ENCODE data around the gene RNF32.
A peak's percentile ranks its signal among the peaks of the same experiment; 100 is the strongest.
"Not testable (repeated sequence)": the region's sequence is repeated elsewhere in the genome, so short reads cannot be mapped to it uniquely, and the experiment has no call there.

Gene RNF32

DNA sequence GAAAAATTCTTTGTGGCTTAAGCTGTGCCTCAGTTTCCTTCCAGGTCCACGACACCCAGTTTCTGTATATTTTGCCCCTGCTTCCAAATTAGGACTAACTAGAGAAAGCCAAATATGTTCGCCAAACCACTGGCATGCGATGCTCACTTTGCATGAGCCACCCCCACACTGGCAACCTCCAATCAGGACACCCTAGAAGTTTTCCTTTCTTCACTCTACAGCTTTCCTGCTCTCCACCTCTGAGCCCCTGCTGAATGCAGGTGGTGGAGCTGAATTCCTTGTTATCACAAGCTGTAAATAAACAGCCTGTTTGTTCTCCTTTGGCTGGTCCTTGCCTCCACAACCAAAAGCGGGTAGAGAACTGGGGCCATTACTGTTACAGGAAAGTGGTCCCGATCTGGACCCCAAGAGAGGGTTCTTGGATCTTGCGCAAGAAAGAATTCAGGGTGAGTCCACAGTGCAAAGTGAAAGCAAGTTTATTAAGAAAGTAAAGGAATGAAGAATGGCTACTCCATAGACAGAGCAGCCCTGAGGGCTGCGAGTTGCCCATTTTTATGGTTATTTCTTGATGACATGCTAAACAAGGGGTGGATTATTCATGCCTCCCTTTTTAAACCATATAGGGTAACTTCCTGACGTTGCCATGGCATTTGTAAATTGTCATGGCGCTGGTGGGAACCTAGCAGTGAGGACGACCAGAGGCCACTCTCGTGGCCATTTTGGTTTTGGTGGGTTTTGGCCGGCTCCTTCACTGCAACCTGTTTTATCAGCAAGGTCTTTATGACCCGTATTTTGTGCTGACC lies 20.9 kb upstream of the RNF32 start:
- H3K9me3 Mint-ChIP-seq; H3K4me3 Mint-ChIP-seq; DNase-seq (ENCODE audit: low spot score in 2 of 2); H3K36me3 Mint-ChIP-seq; ATAC-seq (ENCODE audit: low read depth); H3K27ac Mint-ChIP-seq; H3K4me1 Mint-ChIP-seq: not testable (repeated sequence)
- peaks cover 29% of the 10 kb centered on the region for H3K27me3 Mint-ChIP-seq

DNA sequence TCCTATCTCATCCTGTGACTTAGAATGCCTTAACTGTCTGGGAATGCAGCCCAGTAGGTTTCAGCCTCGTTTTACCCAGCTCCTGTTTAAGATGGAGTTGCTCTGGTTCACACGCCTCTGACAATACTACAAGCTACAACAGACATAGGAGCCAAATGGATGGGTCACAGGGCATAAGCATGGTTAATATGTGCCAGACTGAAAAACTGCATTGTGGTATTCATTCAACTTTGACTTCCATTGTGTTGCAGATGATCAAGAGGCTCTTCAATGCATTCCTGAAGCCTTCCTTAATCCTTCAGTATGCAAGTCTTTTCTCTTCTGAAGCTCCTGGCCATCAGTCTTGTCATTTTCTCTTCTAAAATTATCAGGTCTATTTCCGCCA lies 20.3 kb upstream of the RNF32 start:
- no peak overlapping the region for H3K27ac Mint-ChIP-seq
- ATAC-seq (ENCODE audit: low read depth) (no peak), DNase-seq (ENCODE audit: low spot score in 2 of 2) (no peak)
- peaks cover 10% of the 10 kb centered on the region for H3K36me3 Mint-ChIP-seq
- peaks cover 9% of the 10 kb centered on the region for H3K9me3 Mint-ChIP-seq
- H3K4me3 Mint-ChIP-seq: no peak overlapping the region
- H3K4me1 Mint-ChIP-seq: peaks cover 6% of the 10 kb centered on the region
- peaks cover 27% of the 10 kb centered on the region for H3K27me3 Mint-ChIP-seq

DNA sequence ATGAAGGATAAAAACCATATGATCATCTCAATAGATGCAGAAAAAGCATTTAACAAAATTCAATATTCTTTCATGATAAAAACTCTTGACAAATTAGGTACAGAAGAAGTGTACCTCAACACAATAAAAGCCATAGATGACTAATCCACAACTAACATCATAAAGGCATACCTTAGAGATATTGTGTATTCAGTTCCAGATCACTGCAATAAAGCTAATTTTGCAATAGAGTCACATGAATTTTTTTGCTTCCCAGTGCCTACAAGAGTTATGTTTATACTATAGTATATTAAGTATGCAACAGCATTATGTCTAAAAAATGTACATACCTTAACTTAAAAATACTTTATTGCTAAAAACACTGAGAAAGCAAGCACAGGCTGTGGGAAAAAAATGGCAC lies 18.9 kb upstream of the RNF32 start:
- peaks cover 6% of the 10 kb centered on the region for H3K4me1 Mint-ChIP-seq
- H3K9me3 Mint-ChIP-seq: peaks cover 9% of the 10 kb centered on the region
- H3K36me3 Mint-ChIP-seq: peaks cover 10% of the 10 kb centered on the region
- no peak overlapping the region for H3K4me3 Mint-ChIP-seq
- ATAC-seq (ENCODE audit: low read depth) (no peak), DNase-seq (ENCODE audit: low spot score in 2 of 2) (no peak)
- H3K27ac Mint-ChIP-seq: no peak overlapping the region
- H3K27me3 Mint-ChIP-seq: peaks cover 20% of the 10 kb centered on the region

DNA sequence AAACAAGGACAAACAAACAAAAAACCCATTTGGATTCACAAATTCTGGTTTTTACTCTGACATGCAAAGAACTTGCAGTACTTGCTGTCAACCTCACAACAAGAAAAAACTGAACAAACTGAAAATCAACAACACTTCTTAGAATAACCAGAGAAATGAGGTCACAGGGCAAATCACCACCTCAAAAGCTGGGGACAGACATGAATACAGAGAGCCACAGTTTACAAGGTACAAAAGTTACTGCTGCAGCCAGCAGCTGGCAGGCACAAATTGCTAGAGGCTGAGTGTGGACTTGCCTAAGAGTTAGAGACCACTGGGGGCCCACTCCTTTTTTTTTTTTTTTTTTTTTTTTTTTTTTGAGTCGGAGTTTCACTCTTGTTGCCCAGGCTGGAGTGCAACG lies 15.0 kb upstream of the RNF32 start:
- peaks cover 15% of the 10 kb centered on the region for H3K9me3 Mint-ChIP-seq
- no peak overlapping the region for H3K27ac Mint-ChIP-seq
- ATAC-seq (ENCODE audit: low read depth) (no peak), DNase-seq (ENCODE audit: low spot score in 2 of 2) (no peak)
- H3K36me3 Mint-ChIP-seq: peaks cover 13% of the 10 kb centered on the region
- H3K4me3 Mint-ChIP-seq: no peak overlapping the region
- peaks cover 5% of the 10 kb centered on the region for H3K27me3 Mint-ChIP-seq
- no peaks in the 10 kb centered on the region for H3K4me1 Mint-ChIP-seq

DNA sequence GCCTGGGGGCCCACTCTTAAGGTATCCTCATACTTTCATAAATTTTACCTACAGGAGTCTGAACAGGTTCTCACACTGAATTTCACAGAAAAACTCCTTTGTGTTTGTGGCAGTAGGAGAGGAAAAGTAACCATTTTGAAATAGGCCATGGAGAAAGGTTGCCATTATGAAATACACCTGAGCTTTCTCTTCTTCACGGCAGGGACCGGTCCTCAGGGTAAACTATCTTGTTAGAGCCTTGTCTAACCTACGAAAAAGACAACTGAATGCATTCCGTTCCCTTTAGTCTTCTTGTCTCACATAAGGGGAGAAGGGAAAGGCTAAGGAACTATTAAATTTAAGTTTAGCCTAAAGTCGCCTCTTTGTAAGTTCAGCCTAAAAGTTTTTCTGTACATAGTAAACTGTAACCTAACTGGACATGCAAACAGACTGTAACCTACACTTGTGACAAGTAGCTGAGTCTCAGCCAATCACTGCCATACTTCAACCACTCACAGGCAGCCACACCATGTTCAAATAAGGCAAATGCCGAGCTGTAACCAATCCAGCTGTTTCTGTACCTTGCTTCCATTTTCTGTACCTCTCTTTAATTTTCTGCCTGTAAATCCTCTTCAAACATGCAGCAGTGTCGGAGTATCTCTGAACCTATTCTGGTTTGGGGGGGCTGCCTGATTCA lies 14.2 kb upstream of the RNF32 start:
- ATAC-seq (ENCODE audit: low read depth): no peak
- Mint-ChIP-seq H3K27ac (no peak overlapping the region), H3K36me3 (peaks cover 9% of the 10 kb centered on the region), H3K27me3 (peaks cover 1% of the 10 kb centered on the region), H3K9me3 (peaks cover 10% of the 10 kb centered on the region), H3K4me3 (no peak overlapping the region), H3K4me1 (no peaks in the 10 kb centered on the region)
- DNase-seq (ENCODE audit: low spot score in 2 of 2): no peak

DNA sequence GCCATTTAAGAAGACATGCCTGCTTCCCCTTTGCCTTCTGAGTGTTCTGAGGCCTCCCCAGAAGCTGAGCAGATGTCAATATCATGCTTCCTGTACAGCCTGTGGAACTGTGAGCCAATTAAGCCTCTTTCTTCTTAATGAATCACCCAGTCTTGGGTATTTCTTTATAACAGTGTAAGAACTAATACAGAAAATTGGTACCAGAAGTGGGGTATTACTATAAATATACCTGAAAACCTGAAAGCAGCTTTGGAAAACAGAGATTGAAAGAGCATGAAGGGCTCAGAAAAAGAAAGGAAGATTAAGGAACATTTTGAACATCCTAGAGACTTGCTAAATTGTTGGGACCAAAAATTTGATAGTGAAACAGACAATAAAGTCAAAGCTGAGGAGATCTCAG lies 12.0 kb upstream of the RNF32 start:
- no peak for ATAC-seq (ENCODE audit: low read depth)
- Mint-ChIP-seq H3K27ac (no peak overlapping the region), H3K27me3 (no peaks in the 10 kb centered on the region), H3K9me3 (peaks cover 8% of the 10 kb centered on the region), H3K4me3 (no peak overlapping the region), H3K36me3 (peaks cover 10% of the 10 kb centered on the region), H3K4me1 (no peaks in the 10 kb centered on the region)
- no peak for DNase-seq (ENCODE audit: low spot score in 2 of 2)

DNA sequence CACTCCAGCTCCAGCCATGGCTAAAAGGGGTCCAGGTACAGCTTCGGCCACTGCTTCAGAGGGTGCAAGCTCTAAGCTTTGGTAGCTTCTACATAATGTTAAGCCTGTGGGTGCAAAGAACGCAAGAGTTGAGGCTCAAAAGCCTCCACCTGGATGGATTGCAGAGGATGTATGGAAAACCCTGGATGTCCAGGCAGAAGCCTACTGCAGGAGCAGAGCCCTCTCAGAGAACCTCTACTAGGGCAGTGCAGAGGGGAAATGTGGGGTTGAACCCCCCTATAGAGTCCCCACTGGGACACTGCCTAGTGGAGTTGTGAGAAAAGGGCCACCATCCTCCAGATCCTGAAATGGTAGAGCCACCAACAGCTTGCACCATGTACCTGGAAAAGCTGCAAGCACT lies 10.7 kb upstream of the RNF32 start:
- Mint-ChIP-seq H3K4me1 (peaks cover 2% of the 10 kb centered on the region), H3K27me3 (no peaks in the 10 kb centered on the region), H3K36me3 (peaks cover 11% of the 10 kb centered on the region), H3K27ac (no peak overlapping the region), H3K9me3 (peaks cover 6% of the 10 kb centered on the region), H3K4me3 (no peak overlapping the region)
- no peak for DNase-seq (ENCODE audit: low spot score in 2 of 2)
- ATAC-seq (ENCODE audit: low read depth): no peak

DNA sequence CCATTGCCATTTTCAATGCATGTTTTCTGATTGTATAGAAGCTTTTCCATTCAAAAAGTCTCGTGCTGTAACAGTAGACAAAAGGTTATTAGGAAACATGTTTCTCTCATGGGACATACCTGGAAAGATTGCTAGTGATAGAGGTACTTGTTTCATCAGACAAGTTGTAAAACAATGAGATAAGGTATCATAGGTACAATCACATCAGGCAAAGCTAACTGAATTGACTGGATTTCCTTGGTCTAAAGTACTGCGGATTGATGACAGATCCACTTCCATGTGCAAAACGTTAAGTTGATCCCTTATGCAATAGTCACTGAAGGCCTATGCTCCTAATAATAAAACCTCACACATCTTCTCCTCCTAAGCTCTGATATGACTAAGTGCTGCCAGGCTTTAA lies 6.5 kb upstream of the RNF32 start:
- Mint-ChIP-seq H3K4me3 (no peak overlapping the region), H3K9me3 (peaks cover 2% of the 10 kb centered on the region), H3K27me3 (no peaks in the 10 kb centered on the region), H3K4me1 (peaks cover 13% of the 10 kb centered on the region), H3K27ac (no peak overlapping the region), H3K36me3 (peaks cover 16% of the 10 kb centered on the region)
- ATAC-seq (ENCODE audit: low read depth) (no peak), DNase-seq (ENCODE audit: low spot score in 2 of 2) (no peak)

DNA sequence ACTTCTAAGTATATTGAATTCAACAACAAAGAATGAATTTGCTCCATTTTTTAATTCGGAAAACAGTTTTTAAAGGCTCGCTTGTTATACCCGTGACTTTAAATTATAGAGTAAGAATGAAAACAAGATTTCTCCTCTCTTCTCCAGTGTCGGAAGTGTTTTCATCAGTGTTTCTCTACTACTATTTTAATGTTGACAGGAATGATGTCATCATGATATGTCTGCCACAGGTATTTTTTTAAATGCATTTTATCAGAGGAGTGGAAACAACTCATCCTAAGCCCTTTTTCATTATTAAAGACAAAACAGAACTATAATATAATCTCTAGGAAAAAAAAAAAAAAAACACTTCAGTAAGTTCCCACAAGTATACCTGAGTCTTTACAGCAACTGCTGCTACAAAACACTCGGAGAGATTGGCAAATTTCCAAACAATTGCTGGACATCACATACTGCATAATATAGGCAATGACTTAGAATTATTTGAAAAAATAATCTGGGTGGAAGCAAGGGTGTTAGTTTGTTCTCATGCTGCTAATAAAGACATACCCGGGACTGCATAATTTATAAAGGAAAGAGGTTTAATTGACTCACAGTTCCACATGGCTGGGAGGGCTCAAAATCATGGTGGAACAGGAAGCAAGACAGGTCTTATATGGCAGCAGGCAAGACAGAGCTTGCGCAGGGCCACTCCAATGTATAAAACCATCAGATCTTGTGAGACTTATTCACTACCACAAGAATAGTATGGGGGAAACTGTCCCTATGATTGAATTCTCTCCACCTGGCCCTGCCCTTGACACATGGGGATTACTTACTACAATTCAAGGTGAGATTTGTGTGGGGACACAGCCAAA lies 4.8 kb upstream of the RNF32 start:
- no peaks in the 10 kb centered on the region for H3K9me3 Mint-ChIP-seq
- H3K4me1 Mint-ChIP-seq: peaks cover 19% of the 10 kb centered on the region
- peaks cover 14% of the 10 kb centered on the region for H3K36me3 Mint-ChIP-seq
- H3K27me3 Mint-ChIP-seq: no peaks in the 10 kb centered on the region
- DNase-seq (ENCODE audit: low spot score in 2 of 2): no peak
- no peak for ATAC-seq (ENCODE audit: low read depth)
- H3K4me3 Mint-ChIP-seq: no peak overlapping the region
- no peak overlapping the region for H3K27ac Mint-ChIP-seq

DNA sequence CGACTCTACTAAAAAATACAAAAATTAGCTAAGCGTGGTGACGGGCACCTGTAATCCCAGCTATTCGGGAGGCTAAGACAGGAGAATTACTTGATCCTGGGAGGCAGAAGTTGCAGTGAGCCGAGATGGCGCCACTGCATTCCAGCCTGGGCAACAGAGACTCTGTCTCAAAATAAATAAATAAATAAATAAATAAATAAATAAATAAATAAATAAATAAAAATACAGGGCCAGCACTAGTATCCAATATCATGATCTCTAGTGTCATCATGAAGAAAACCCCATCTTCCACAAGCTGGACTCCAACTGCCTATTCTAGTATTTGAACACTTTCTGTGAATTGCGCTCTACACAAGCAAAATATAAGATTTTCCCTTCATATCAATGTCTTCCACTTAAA lies 3.5 kb upstream of the RNF32 start:
- DNase-seq (ENCODE audit: low spot score in 2 of 2); ATAC-seq (ENCODE audit: low read depth); H3K4me3 Mint-ChIP-seq; H3K9me3 Mint-ChIP-seq; H3K27ac Mint-ChIP-seq; H3K27me3 Mint-ChIP-seq: not testable (repeated sequence)
- Mint-ChIP-seq H3K4me1 (peaks cover 19% of the 10 kb centered on the region), H3K36me3 (peaks cover 14% of the 10 kb centered on the region)

DNA sequence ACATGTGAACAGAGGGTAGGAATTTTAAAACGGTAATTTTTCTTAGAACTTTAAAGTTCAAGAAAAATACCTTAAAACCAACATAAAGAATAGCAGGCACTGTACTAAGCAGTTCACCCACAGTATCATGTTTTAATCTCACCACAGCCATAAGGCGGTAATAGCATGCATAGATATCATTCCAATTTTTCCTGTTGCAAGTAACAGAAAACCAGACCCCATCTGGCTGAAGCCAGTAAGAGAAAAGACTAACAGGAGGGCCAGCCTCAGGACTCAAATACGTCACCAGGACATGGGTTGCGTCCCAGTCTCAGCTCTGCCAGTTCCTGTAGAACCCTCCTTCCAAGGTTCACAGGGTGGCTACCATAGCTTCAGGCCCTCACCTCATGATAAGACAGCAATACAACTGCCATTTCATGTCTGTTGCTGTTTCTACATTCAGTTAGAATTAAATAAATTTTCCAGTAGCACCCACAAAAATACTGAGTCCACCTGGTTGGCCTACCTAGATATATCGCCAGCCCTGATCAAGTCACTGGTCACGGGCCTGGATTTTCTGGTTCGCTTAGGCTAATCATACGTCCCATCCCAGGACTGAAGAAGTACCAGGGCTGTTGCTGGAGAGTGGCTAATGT lies 2.0 kb upstream of the RNF32 start:
- Mint-ChIP-seq H3K36me3 (peaks cover 12% of the 10 kb centered on the region), H3K4me1 (peaks cover 19% of the 10 kb centered on the region), H3K9me3 (no peaks in the 10 kb centered on the region), H3K4me3 (no peak overlapping the region), H3K27ac (no peak overlapping the region), H3K27me3 (no peaks in the 10 kb centered on the region)
- DNase-seq (ENCODE audit: low spot score in 2 of 2) (no peak), ATAC-seq (ENCODE audit: low read depth) (no peak)

DNA sequence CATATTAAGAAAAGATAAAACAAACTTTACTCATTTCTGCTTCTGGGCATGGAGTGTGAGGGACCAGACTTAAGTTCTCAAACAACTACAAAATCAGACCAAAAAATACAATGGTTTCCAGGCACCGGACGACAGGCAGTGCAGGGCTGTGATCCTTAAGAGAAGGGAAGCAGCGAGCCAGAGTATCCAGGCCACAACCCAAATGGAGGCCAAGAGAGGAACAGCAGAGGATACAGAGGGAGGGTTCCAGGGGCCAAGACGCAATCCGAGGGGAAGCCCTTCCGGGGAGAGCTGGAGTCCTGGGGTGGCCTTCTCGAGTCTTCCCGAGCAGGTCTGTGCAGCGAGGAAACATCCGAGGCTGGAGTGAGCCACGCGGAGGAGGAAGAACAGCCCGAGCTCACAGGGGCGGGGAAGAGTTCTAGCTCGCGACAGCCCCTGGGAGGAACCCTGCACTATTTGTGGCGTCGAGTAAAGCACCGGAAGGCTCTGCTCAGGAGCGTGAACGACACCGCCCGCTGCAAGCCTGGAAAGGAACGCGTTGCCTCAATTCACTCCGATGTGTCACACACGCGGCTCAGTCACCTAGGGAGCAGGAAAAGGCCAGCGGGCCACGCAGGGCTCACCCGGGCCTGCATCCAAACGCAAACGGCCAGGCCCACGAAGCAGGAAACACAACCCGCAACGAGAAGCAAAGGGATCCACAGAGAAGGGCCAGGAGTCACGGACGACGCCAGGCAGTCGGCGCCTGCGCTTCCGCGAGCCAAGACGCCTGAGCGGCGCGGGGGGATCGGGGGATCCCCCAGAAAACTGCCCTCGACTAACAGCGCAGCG lies 933 bp upstream of the RNF32 start:
- ATAC-seq (ENCODE audit: low read depth) (no peak), DNase-seq (ENCODE audit: low spot score in 2 of 2) (peak in 1 of 2 donors; percentile 7)
- H3K36me3 Mint-ChIP-seq: peaks cover 11% of the 10 kb centered on the region
- H3K27ac Mint-ChIP-seq: peak overlapping the region; percentile 97
- H3K4me1 Mint-ChIP-seq: peaks cover 17% of the 10 kb centered on the region
- H3K4me3 Mint-ChIP-seq: peak overlapping the region; percentile 89
- H3K9me3 Mint-ChIP-seq: no peaks in the 10 kb centered on the region
- H3K27me3 Mint-ChIP-seq: no peaks in the 10 kb centered on the region

DNA sequence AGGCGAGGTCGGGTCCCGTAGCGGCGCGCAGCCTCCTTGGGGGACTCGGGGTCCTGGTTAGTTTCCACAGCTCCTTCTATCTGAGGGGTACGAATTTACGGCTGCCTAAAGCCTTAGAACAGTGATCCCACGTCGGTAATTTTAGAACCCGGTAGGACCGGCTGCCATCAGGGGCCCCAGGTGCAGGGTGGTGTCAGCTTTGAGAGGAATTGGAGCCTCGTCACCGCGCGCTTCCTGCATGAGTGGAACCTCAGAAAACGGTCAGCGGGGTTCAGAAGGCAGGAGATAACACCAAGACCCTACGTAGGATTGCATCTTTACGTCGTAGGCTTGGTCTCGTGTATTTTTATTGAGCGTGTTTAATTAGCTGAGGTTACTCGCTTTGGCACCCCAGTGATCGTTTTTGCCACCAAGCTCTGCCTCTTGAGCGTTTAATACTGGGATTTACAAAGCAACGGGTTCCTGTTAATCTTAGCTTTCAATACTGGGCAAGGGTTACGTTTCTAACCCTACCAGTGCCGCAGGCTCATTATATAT lies 443 bp downstream of the RNF32 start:
- Mint-ChIP-seq H3K9me3 (no peaks in the 10 kb centered on the region), H3K27me3 (no peaks in the 10 kb centered on the region), H3K27ac (peak overlapping the region; percentile 97), H3K36me3 (peaks cover 11% of the 10 kb centered on the region), H3K4me1 (peaks cover 16% of the 10 kb centered on the region), H3K4me3 (peak overlapping the region; percentile 91)
- DNase-seq (ENCODE audit: low spot score in 2 of 2) (no peak), ATAC-seq (ENCODE audit: low read depth) (peak; percentile 64)

Data from memory B cell (primary cell).